DOHH2 (cell line): Measurements from ENCODE around the gene TIMM44.

Experiments
- H3F3A ChIP-seq: fragments of 200-600 bp; sonication (generic), shearing (Covaris generic); 2 replicates; pipeline ENCODE4 v1.6.0; 2016; ENCODE audit warnings: antibody characterized with exemption, mild to moderate bottlenecking; ENCODE audit not compliant: control insufficient read depth, insufficient read depth
- H3K27ac ChIP-seq: fragments of 200-600 bp; sonication (generic); 2 replicates; pipeline ENCODE4 v1.5.1; 2014; ENCODE audit warnings: low read depth, mild to moderate bottlenecking, low read length, moderate library complexity
- H3K27me3 ChIP-seq: fragments of 200-600 bp; sonication (generic); 2 replicates; pipeline ENCODE4 v1.6.1; 2014; ENCODE audit warnings: mild to moderate bottlenecking, low read length, mixed read lengths; ENCODE audit not compliant: control insufficient read depth
- H3K36me3 ChIP-seq: fragments of 200-600 bp; sonication (generic); 2 replicates; pipeline ENCODE4 v1.6.1; 2014; ENCODE audit warnings: mild to moderate bottlenecking, low read length, moderate library complexity, mixed read lengths; ENCODE audit not compliant: control insufficient read depth
- H3K4me1 ChIP-seq: fragments of 200-600 bp; sonication (generic); 2 replicates; pipeline ENCODE4 v1.6.1; 2014; ENCODE audit warnings: mild to moderate bottlenecking, low read length, mixed read lengths; ENCODE audit not compliant: control insufficient read depth
- H3K4me2 ChIP-seq: fragments of 200-600 bp; sonication (generic); 2 replicates; pipeline ENCODE4 v1.6.0; 2014; ENCODE audit warnings: mild to moderate bottlenecking, low read length, moderate library complexity
- H3K4me3 ChIP-seq: fragments of 200-600 bp; sonication (generic); 2 replicates; pipeline ENCODE4 v1.5.1; 2014; ENCODE audit warnings: mild to moderate bottlenecking, low read length, mixed read lengths
- H3K79me2 ChIP-seq: fragments of 200-600 bp; sonication (generic); 2 replicates; pipeline ENCODE4 v1.6.1; 2014; ENCODE audit warnings: mild to moderate bottlenecking, low read length, mixed read lengths; ENCODE audit not compliant: control insufficient read depth
- H3K9me2 ChIP-seq: fragments of 200-600 bp; sonication (generic); replicated peaks from 2 replicates; pipeline ENCODE4 v1.6.1; 2014; ENCODE audit warnings: mild to moderate bottlenecking, low read length, mixed read lengths; ENCODE audit not compliant: control insufficient read depth
- H3K9me3 ChIP-seq: fragments of 200-600 bp; sonication (generic); 2 replicates; pipeline ENCODE4 v1.6.1; 2014; ENCODE audit warnings: antibody characterized with exemption, low read length, mixed read lengths; ENCODE audit not compliant: control insufficient read depth, insufficient read depth
- H4K20me1 ChIP-seq: fragments of 200-600 bp; sonication (generic); 2 replicates; pipeline ENCODE4 v1.6.0; 2014; ENCODE audit warnings: low read depth, mild to moderate bottlenecking, antibody characterized with exemption, low read length, moderate library complexity; ENCODE audit not compliant: control insufficient read depth, insufficient read depth
- EZH2phosphoT487 ChIP-seq: fragments of 200-600 bp; sonication (generic); IDR thresholded peaks from 2 replicates; pipeline ENCODE4 v1.6.1; 2017; ENCODE audit warnings: borderline replicate concordance, mild to moderate bottlenecking, antibody characterized with exemption, low read length, moderate library complexity, mixed read lengths
- TF ChIP-seq, protein P1 (sequence below): fragments of 200-600 bp; sonication (generic); IDR thresholded peaks from one replicate; pipeline ENCODE4 v1.5.1; 2014; ENCODE audit warnings: antibody characterized with exemption, mild to moderate bottlenecking, low read depth, low read length; ENCODE audit not compliant: poor library complexity, severe bottlenecking

TIMM44 gene

DNA sequence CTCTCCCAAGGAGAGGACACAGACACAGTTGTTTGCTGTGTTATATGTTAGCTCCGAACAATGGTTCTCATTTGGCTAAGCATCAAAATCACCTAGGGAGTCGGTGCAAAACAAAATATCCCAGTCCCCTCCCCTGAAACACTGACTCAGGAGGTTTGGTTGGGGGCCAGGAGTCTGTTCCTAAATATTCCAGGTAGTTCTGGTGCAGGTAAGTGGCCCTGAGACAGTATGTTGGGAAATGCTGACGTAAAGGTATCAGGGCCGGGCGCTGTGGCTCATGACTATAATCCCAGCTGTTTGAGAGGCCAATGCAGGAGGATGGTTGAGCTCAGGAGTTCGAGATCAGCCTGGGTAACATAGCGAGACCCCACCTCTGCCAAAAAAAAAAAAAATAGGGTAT is 42.1 kb downstream of the TIMM44 start:
- Histone ChIP-seq H3K27me3 (no peaks in the 10 kb centered on the region), H3K9me3 (no peaks in the 10 kb centered on the region), H3F3A (no peaks in the 10 kb centered on the region), H4K20me1 (peaks cover 14% of the 10 kb centered on the region), H3K27ac (no peak overlapping the region), H3K79me2 (peaks cover 32% of the 10 kb centered on the region), H3K9me2 (no peaks in the 10 kb centered on the region), H3K4me2 (no peak overlapping the region), H3K4me1 (peaks cover 18% of the 10 kb centered on the region), H3K4me3 (no peak overlapping the region), H3K36me3 (peaks cover 20% of the 10 kb centered on the region)
- no peak for TF ChIP-seq EZH2phosphoT487
- TF ChIP-seq, protein P1, sequence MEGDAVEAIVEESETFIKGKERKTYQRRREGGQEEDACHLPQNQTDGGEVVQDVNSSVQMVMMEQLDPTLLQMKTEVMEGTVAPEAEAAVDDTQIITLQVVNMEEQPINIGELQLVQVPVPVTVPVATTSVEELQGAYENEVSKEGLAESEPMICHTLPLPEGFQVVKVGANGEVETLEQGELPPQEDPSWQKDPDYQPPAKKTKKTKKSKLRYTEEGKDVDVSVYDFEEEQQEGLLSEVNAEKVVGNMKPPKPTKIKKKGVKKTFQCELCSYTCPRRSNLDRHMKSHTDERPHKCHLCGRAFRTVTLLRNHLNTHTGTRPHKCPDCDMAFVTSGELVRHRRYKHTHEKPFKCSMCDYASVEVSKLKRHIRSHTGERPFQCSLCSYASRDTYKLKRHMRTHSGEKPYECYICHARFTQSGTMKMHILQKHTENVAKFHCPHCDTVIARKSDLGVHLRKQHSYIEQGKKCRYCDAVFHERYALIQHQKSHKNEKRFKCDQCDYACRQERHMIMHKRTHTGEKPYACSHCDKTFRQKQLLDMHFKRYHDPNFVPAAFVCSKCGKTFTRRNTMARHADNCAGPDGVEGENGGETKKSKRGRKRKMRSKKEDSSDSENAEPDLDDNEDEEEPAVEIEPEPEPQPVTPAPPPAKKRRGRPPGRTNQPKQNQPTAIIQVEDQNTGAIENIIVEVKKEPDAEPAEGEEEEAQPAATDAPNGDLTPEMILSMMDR: no peak

DNA sequence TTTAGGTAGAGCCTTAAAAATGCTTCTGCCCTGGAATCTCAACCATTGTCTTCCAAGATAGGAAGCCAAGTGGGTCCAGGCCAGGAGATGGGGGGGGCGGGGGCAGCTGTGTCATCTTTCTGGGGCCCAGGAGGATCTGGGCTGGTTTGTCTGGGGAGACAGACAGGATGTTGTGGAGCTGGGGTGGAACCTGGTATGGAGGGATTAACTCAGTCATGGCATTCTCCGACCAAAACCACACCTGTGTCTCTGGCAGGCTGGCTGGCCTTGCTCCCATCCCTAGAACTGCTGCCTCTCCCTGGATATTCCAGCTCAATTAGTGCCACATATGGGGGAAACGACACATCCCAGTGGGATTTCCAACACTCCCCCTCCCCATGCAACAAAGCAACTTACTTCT is 42.5 kb downstream of the TIMM44 start:
- Histone ChIP-seq H3K27ac (no peak overlapping the region), H3K79me2 (peaks cover 28% of the 10 kb centered on the region), H3K9me2 (no peaks in the 10 kb centered on the region), H3K9me3 (no peaks in the 10 kb centered on the region), H3F3A (no peaks in the 10 kb centered on the region), H3K4me2 (no peak overlapping the region), H4K20me1 (peaks cover 10% of the 10 kb centered on the region), H3K4me3 (no peak overlapping the region), H3K36me3 (peaks cover 16% of the 10 kb centered on the region), H3K27me3 (no peaks in the 10 kb centered on the region), H3K4me1 (peaks cover 18% of the 10 kb centered on the region)
- TF ChIP-seq EZH2phosphoT487: no peak
- TF ChIP-seq, protein P1: no peak

DNA sequence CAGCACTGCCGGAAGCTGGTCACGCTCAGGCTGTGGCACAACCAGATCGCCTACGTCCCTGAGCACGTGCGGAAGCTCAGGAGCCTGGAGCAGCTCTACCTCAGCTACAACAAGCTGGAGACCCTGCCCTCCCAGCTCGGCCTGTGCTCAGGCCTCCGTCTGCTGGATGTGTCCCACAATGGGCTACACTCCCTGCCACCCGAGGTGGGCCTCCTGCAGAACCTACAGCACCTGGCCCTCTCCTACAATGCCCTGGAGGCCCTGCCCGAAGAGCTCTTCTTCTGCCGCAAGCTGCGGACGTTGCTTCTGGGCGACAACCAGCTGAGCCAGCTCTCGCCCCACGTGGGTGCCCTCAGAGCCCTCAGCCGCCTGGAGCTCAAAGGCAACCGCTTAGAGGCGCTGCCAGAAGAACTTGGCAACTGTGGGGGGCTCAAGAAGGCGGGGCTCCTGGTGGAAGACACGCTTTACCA is 43.0 kb downstream of the TIMM44 start:
- no peaks in the 10 kb centered on the region for H3K9me3 ChIP-seq
- no peak overlapping the region for H3K27ac ChIP-seq
- no peak for TF ChIP-seq EZH2phosphoT487
- TF ChIP-seq, protein P1: no peak
- peaks cover 23% of the 10 kb centered on the region for H3K79me2 ChIP-seq
- peaks cover 13% of the 10 kb centered on the region; the same call in 1 of the 2 replicates for H3K36me3 ChIP-seq
- H3K27me3 ChIP-seq: no peaks in the 10 kb centered on the region
- H4K20me1 ChIP-seq: peaks cover 10% of the 10 kb centered on the region
- H3K4me3 ChIP-seq: no peak overlapping the region
- peaks cover 18% of the 10 kb centered on the region for H3K4me1 ChIP-seq
- no peak overlapping the region for H3K4me2 ChIP-seq
- no peaks in the 10 kb centered on the region for H3K9me2 ChIP-seq
- no peaks in the 10 kb centered on the region for H3F3A ChIP-seq
